Measurements from ENCODE around the gene TSR3.

The TSR3 gene

GRCh38 chr16:1337486-1337885 lies 14.2 kb downstream of the TSR3 start:
- in situ Hi-C loops (cut with MboI; ENCODE audit: low sequenced_read_pairs, unreplicated experiment), result no loop called here
- no peak for TF ChIP-seq CTCF (IDR thresholded peaks at IDR 0.05; ENCODE audit: borderline replicate concordance, control extremely low read depth, extremely low read depth, insufficient read depth, missing control alignments)
- no peak for DNase-seq (ENCODE audit: low spot score)

GRCh38 chr16:1336619-1337018 lies 15.1 kb downstream of the TSR3 start:
- in situ Hi-C loops (cut with MboI; ENCODE audit: low sequenced_read_pairs, unreplicated experiment), result no loop called here
- TF ChIP-seq CTCF (IDR thresholded peaks at IDR 0.05; ENCODE audit: borderline replicate concordance, control extremely low read depth, extremely low read depth, insufficient read depth, missing control alignments), result no peak
- no peak for DNase-seq (ENCODE audit: low spot score)

GRCh38 chr16:1335996-1336395 lies 15.7 kb downstream of the TSR3 start:
- TF ChIP-seq CTCF (IDR thresholded peaks at IDR 0.05; ENCODE audit: borderline replicate concordance, control extremely low read depth, extremely low read depth, insufficient read depth, missing control alignments), result no peak
- in situ Hi-C loops (cut with MboI; ENCODE audit: low sequenced_read_pairs, unreplicated experiment), result no loop called here
- DNase-seq (ENCODE audit: low spot score), result no peak

- no peak for TF ChIP-seq CTCF (IDR thresholded peaks at IDR 0.05; ENCODE audit: borderline replicate concordance, control extremely low read depth, extremely low read depth, insufficient read depth, missing control alignments)
- in situ Hi-C loops (cut with MboI; ENCODE audit: low sequenced_read_pairs, unreplicated experiment), result no loop called here
- no peak for DNase-seq (ENCODE audit: low spot score)
Observed at GRCh38 chr16:1335211-1335971, 16.3 kb downstream of the TSR3 start.

- in situ Hi-C loops (cut with MboI; ENCODE audit: low sequenced_read_pairs, unreplicated experiment), result no loop called here
- no peak for TF ChIP-seq CTCF (IDR thresholded peaks at IDR 0.05; ENCODE audit: borderline replicate concordance, control extremely low read depth, extremely low read depth, insufficient read depth, missing control alignments)
Observed at GRCh38 chr16:1334739-1335138, 16.9 kb downstream of the TSR3 start.

GRCh38 chr16:1333854-1334700 lies 17.6 kb downstream of the TSR3 start:
- DNase-seq (ENCODE audit: low spot score), result no peak
- in situ Hi-C loops (cut with MboI; ENCODE audit: low sequenced_read_pairs, unreplicated experiment), result no loop called here
- TF ChIP-seq CTCF (IDR thresholded peaks at IDR 0.05; ENCODE audit: borderline replicate concordance, control extremely low read depth, extremely low read depth, insufficient read depth, missing control alignments), result no peak

More at GRCh38 chr16:1334739-1335138, 16.9 kb downstream of the TSR3 start:
- no peak for DNase-seq (ENCODE audit: low spot score)

Measured in GM13976 (cell line).